Spleen (tissue), 7 donors: ENCODE results near the gene C11orf65.
"Not testable (repeated sequence)": the region's sequence is repeated elsewhere in the genome, so short reads cannot be mapped to it uniquely, and the experiment has no call there.

Experiments
- POLR2A ChIP-seq, 3 donors: fragments of 450-650 bp; IDR thresholded peaks; one replicate each; pipeline ENCODE4 v1.5.1; 2017; ENCODE audit warnings: antibody characterized with exemption in 3 of 3, mild to moderate bottlenecking in 1 of 3
- POLR2AphosphoS5 ChIP-seq, 3 donors: sonication (generic); formaldehyde crosslinking; IDR thresholded peaks; one replicate each; pipeline ENCODE4 v1.5.1; 2017; ENCODE audit warnings: antibody characterized with exemption in 3 of 3
- TF ChIP-seq, protein P1 (sequence below), 11 experiments: fragments of 200-600 bp in 7 of 11; fragments of 450-650 bp in 4 of 11; sonication (generic) in 4 of 11; IDR thresholded peaks in 8 of 11; conservative IDR thresholded peaks in 3 of 11; 1 replicate in 7 of 11; 2 replicates in 4 of 11; pipeline versions ENCODE4 v1.4.0 to v1.8.0; 2016 to 2021; ENCODE audit warnings: antibody characterized with exemption in 11 of 11, inconsistent platforms in 4 of 11, mild to moderate bottlenecking in 1 of 11
- donor health status: DM: no; HTN: no; CAD: no; lungs with moderate emphysema.
- donor health status: DM: no; HTN: no; CAD: no.
- donor health status: DM: no; HTN: no; CAD: no.

DNA sequence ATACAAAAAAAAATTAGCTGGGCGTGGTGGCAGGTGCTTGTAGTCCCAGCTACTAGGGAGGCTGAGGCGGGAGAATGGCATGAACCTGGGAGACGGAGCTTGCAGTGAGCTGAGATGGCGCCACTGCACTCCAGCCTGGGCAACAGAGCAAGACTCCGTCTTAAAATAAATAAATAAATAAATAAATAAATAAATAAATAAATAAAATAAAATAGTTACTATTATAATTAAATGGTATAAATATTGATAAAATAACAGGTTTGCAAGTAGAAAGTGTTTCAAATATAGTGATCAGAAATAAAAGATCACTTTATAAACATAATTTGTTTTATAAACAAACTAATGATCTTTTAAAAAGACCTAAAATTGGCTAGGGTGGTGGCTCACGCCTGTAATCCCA is 70.7 kb downstream of the C11orf65 start:
- not testable (repeated sequence) for TF ChIP-seq POLR2AphosphoS5, POLR2A (IDR thresholded peaks at IDR 0.05)
- TF ChIP-seq, protein P1, sequence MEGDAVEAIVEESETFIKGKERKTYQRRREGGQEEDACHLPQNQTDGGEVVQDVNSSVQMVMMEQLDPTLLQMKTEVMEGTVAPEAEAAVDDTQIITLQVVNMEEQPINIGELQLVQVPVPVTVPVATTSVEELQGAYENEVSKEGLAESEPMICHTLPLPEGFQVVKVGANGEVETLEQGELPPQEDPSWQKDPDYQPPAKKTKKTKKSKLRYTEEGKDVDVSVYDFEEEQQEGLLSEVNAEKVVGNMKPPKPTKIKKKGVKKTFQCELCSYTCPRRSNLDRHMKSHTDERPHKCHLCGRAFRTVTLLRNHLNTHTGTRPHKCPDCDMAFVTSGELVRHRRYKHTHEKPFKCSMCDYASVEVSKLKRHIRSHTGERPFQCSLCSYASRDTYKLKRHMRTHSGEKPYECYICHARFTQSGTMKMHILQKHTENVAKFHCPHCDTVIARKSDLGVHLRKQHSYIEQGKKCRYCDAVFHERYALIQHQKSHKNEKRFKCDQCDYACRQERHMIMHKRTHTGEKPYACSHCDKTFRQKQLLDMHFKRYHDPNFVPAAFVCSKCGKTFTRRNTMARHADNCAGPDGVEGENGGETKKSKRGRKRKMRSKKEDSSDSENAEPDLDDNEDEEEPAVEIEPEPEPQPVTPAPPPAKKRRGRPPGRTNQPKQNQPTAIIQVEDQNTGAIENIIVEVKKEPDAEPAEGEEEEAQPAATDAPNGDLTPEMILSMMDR (IDR thresholded peaks at IDR 0.05 in 8 of 11, conservative IDR thresholded peaks at IDR 0.05 in 3 of 11) = not testable (repeated sequence)
